Measurements from ENCODE around the gene USP10.
"Not testable (repeated sequence)": the region's sequence is repeated elsewhere in the genome, so short reads cannot be mapped to it uniquely, and the experiment has no call there.

USP10 gene

GRCh38 chr16:84730406-84731106 is 30.8 kb downstream of the USP10 start:
- no peak overlapping the region for H3K27ac ChIP-seq

GRCh38 chr16:84732332-84732673 is 32.5 kb downstream of the USP10 start:
- not testable (repeated sequence) for H3K27ac ChIP-seq

More at GRCh38 chr16:84730406-84731106, 30.8 kb downstream of the USP10 start:
- no peak for TF ChIP-seq CTCF (conservative IDR thresholded peaks at IDR 0.05)

- H3K27ac ChIP-seq: no peak overlapping the region
- TF ChIP-seq CTCF (conservative IDR thresholded peaks at IDR 0.05): no peak
Observed at GRCh38 chr16:84732674-84733352, 33.0 kb downstream of the USP10 start.

DNA sequence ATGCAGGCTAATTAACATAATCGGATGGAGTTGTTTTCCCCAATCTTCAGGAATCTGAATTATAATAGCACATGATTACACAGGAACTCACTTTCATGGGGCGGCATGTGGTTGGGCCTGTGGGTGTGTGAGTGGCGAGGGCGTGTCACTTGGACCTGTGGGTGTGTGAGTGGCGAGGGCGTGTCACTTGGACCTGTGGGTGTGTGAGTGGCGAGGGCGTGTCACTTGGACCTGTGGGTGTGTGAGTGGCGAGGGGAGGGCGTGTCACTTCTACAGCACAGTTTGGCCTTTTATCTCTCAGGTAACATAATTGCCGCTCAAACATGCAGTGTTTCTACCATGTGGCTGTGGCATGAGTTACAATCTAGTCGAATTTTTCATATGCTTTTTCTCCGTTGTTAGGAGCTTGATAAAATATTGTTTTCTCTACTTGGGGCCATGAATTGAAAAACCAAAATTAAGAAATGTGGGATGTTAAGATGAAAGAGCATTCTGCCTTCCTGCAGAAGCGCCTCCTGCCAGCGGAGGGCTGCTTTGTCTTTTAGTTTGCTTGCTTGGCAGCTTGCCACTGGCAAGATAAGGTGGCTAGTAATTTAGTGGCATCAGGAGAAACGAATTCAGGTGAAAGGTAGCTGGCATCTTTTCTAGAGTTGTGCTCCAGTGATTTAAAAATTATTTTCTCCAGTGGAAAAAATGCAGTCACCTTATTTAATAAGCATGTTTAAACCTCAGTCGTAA is 36.2 kb downstream of the USP10 start:
- no peak for TF ChIP-seq CTCF (conservative IDR thresholded peaks at IDR 0.05)

DNA sequence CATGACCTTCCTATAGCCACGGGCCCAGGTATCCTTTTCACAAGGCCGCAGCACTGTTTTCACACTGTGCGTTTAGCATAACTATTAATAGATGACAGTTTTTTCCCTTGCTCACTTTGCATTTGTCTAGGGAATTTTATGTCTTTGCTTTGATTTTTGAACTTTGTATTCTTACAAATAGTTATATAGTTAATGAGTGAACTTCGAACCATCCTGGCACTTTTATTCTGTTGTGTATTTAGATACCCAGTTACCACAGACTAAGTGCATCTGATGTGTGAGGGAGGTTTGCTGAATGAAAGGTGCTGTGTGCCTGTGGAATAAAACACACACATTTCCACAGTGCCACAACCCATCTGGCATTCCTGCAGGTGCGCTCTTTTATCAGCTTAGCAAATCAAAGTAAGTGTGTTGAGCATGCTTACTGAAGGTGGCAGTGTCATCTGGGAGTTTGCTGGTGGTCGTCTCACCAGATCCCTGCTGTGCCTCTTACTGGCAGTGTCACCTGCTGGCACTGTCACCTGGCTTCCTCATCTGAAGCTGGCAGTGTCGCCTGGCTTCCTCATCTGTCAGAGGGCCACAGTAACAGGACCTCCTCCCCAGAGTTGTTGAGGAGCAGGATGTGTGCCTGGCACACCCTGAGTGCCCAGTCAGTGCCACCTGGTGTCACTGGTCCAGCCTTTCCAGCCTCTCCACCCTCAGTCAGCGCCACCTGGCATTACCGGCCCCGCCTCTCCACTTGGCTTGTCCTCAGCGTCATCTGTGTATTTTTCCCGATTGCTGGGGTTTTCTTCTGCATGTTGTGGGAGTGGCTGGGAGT is 37.6 kb downstream of the USP10 start:
- no peak overlapping the region for H3K27ac ChIP-seq
- TF ChIP-seq CTCF (conservative IDR thresholded peaks at IDR 0.05): no peak

More for the DNA sequence above, 36.2 kb downstream of the USP10 start:
- no peak overlapping the region for H3K27ac ChIP-seq

DNA sequence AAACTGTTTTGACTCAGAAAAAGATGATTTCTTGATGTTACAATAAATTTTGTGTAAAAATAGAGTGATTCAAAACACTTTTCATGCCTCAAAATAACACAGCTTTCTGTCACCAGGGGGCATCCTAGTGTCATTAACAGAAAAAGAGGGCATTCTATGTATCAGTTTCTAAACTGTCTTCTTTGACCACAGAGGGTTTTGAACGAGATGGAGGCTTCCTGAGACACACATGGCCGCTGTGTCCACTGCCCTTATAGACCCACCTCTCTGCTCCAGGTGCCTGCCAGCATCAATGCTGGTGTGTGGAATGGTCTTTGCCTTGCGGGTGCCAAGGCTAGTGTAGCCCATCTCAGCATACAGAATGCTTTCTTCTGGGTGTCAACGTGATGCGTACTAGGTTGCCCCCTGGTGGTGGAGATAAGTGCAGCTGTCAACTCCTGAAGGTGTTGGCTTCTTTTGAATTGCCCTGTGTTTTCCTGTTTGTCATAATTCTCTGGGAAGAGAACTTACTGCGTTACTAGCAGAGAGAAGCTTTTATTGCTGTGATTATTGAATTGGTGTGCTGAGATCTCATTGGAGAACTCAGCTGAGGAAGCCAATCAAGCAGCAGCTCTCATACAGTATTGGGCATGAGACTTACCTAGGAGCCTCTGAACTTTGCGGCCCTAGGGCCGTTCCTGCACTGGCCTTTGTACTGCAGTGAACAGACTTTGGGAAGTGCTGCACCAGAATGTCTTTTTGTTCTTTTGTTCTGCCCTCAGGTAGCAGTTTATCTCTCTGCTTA is 38.6 kb downstream of the USP10 start:
- no peak overlapping the region for H3K27ac ChIP-seq
- TF ChIP-seq CTCF (conservative IDR thresholded peaks at IDR 0.05): no peak
